GM18498 (cell line): ENCODE results near the gene NTRK2.

Experiments
- ATAC-seq: cut with Tn5 transposase; IDR thresholded peaks from one replicate; pipeline ENCODE4 v1.9.1; 2021; ENCODE audit warnings: mild to moderate bottlenecking, moderate library complexity; ENCODE audit not compliant: unreplicated experiment

The NTRK2 gene

DNA sequence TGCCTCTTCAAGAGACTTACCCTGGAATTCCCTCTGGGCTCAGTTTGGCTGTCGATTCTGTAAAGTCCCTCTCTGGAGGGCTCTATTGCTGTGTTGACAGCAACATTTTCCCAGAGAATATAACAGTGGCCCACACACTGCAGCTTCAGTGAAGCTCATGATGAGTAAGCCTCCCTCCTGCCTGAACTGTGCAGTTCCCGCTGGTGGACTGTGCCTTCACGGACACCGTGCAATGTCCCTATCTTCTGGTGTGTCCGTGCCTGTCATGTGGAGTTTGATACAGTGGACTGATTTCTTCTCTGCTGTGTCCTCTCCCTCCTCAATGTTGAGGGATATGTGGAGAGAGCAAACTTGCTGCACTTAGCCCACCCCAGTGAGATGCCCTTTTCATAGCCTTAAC is 109.0 kb downstream of the NTRK2 start:
- ATAC-seq, result no peak

DNA sequence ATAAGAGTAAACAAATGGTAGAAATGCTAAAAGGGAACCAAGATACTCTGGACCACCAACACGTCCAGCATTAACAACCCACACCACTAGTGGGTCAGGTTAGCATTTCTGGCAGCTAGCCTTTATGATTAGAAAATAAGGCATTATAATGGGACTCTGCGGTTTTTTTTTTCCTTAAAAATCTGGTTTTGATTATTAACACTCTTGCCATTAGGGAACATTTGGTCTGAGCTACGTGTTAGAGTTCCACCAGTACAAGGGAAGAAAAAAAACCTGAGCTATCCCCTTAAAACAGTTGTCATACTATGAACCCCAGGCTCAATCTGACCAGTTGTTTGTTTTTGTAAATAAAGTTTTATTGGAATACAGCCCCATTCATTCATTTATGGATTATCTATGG is 110.4 kb downstream of the NTRK2 start:
- ATAC-seq, result no peak

DNA sequence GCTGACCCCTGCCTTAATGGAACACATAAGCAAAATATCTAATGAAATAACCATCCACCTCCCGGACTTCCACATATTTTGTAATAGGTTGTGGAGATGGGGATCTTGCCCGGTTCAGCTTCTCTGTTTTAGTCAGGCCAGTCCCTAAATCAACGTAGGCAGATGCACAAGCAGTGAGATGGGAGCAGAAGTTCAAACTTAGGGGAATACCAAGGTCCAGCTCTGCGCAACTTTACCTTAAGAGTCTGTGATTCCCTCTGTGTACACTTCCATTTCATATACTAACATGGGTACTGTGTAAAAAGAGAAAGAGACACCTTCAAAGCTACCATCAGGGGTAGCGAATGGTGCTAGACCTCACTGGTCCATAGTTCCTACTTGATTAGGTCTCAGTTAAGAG is 110.9 kb downstream of the NTRK2 start:
- ATAC-seq, result peak; percentile 44

DNA sequence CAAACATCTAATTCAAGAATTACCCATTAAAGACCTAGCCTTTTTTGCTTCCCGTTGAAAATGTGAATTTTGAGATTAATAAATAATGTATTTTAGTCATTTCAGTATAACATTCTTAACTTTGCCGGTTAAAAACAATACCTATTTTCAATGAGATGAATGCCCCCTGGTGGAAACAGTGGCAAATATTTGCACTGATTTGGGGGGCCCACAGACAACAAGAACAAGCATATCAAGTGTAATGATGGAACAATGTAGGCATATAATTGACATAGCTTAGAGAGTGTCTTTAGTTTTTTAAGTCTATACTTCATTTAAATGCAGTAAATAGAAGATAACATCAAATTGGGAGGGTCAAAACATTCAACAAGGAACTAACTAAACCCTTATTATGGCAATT is 111.9 kb downstream of the NTRK2 start:
- ATAC-seq, result peak; percentile 52

DNA sequence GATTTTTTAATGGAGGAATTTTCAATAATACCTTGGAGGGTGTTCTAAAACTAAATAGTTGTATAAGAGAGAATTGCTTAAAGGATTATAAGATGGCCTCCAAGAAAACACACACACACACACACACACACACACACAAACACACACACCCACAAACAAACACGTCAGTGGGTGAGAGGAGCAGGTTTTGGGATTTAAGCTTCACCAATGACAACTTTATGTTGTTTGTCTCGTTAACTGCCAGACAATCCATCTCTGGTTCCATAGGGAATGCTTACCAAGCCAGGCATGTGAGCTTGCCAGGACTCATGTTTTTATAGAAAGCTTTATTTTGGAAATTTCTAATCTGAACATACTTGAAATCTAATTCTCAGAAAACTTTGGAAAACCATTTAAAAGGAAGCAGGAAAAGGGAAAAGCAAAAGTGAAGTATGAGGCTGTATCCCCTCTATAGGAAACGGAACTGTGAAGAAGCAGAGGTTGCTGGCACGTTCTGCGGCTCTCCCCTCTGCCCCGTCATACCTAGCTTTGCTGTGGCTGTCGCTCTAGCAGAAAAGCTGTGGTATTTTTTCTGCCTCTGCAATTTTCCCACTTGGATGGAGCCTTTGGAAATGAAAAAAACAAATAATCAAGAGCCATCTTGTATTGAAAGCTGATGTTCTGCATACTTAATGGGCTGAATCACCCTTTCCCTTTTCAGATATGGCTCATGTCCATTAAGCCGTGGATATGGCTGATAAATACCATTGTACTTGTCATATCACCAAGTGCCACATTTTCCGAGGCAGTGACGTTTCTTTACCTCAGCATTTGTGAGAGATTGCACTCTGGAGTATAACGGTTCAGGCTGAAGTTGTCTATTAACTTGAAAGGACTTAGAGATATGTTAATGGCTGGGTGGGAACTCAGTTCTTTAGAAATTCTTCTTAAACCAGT is 112.7 kb downstream of the NTRK2 start:
- no peak for ATAC-seq

DNA sequence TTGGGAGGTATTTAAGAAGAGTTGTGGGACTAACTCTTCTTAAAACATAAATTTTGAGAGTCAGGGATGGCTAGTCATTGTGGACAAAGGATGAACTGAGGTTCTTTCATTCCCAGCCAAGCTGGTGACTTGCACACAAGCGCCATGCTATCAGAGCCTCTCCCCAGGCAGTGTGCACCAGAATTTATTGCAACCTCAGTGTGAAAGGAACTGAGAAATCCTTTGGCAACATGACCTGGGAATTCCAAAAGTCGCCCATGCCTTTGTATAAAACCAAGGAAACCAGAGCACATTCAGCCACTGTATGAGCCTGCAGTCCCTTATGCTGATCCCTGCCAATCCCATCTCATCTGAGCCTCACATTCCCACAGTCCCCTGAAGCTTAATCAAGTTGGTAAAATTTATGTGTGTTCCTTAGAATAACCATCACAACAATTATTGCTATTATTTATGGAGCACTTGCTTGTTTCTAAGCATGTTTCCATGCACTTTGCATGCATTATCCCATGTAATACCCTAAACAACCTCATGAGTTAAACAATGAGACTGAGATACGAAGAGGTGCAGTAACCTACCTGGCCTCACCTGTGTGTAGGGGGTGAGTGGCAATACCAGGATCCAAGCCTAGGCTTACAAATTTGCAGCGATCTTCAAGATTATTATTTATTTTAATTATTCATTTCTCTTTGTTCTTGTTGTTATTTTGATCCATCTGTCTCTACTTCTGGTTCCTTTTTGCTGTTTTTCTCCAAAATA is 116.4 kb downstream of the NTRK2 start:
- no peak for ATAC-seq

DNA sequence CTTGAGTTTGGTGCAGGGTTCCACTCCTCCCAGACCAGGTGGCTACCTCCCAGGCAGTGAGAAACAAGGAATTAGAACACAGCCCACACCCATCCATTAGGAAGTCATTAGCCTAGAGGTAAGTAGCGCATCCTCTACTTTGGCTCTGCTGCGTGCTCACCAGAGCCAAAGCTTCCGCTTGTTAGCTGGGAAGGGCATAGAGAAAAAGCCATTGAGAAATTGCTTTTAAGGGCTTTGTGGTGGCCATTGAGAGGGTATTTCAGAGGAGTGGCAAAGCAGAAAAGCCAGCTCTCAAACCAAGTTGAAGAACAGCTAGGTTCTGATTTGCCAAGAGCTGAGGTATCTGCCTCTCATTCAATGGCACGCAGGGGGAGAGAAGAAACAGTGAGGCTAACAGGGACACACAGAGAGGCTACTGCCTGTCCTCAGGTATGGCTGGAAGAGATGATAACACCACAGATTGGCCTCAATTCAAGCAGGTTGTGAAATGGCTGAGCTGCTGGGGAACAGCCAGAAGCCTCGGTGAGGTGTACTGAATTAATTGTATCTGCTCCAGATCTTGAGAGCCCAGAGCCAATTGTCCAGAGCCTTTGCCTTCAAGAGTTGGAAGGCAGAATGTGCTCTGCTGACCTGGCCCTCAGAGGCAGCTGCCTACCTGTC is 119.4 kb downstream of the NTRK2 start:
- no peak for ATAC-seq

DNA sequence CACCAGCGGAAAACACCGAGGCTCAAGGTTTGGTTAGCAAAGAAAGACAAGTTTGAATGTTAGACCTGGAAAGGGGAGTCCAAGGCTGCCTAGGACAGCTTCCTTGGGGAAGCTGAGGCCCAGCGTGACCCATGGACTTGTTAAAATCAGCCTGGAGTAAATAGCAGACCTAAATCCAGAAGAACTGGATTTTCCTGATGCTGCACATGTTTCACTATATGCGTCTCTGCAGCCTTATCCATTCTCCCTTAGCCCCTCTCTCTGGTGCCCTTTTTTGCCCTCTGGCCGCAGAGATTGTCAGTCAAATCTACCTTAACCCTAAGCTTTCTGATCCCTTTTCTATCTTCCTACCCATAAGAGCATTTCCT is 119.9 kb downstream of the NTRK2 start:
- no peak for ATAC-seq

DNA sequence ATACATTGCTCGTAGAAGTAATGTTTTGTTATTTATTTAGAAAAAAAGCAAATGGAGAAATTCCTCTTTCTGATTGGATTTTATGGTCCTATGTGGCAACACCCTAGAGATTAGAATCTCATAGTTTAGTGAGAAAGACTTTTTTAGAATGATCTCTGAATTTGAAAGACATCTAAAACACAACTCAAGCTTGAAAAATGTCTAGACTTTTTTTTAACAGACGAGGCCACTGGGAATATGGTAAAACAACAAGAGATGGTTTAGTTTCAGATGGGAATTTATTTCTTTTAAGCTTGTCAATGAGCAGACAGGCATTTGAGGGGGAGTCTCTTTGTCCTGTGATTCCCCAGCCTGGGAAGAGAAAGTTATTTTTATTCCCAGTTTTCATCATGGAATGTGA is 122.1 kb downstream of the NTRK2 start:
- ATAC-seq, result no peak

DNA sequence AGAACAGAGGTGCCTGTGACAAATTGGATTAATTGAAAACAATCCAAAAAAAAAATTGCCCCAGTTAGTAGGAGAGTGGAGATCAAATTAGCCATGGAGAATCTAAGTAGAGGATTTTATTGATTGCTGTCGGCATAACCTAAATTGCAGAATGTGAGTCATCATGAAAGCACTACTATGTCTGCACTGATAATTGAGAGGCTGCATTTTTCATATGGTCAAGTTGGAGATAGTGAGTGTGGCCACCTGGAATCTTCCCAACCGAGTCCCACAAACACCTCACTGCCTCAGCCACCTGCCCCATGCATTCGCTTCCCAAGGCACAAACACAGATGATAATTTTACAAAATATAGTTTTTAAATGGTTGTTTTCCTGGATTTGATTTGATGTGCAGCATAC is 123.7 kb downstream of the NTRK2 start:
- ATAC-seq, result no peak

DNA sequence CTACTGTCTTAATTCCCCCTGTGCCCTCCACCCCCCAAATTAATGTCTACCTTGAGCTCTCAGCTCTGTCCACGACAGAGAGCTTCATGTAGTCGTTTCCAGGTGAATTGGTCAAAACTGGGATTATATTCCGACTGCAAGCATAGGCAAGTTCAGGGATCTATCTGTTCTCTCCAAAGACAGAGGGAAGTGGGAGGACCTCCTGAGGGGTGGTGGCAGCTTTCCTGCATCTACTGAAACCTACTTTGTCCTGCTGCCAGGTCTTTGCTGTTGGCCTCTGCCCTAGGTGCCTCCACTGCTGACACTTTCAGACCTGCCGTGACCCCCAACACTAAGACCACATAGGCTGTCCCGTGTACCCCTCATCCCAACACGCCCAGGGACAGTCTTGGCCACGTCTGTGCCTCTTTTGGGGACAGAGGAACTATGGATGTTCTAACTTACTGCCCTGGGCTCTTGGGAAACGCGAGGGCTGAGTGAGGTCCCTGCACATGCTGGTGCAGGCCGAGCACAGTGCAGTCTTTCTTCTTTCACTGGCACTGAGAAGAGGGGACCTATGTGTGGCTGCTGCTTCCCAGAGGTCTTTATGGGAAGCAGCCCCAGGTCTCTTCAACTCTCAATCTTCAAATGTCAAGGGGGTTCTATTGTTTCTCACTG is 125.6 kb downstream of the NTRK2 start:
- ATAC-seq, result no peak

DNA sequence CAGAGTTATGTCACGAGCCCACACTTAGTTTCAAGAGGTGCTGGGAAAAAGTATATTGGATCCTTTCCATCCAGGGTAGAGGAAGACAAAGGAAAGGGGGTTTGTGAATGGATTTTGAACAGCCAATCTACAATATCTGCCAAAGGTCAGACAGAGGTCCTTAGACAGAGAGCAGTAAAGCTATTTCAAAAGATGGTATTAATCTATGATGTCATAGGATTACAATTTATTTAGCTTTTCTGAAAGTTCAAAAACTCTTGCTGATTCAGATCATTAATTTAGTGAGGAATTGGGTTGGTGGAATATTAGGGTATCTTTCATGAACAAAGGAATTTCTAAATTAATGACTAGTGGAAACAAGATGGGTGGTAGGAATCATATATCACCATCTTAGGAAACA is 126.9 kb downstream of the NTRK2 start:
- ATAC-seq, result no peak

DNA sequence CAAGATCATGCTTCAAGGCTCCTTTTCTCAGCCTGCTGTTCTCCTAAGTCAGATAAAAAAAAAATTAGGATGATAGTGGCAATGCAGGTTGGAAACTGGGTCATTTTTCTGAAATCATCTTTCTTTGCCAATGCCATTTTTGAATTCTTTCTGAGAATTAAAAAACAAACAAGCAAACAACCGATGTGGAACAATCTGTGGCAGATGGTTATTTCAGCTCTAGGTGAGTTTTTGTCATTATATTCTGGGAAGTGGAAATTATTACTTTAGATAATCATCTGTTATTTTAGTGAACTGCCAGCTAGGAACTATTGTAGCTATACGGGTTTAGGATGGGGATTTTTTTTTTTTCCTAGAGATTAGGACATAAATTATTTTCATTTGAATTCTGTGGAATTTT is 129.7 kb downstream of the NTRK2 start:
- ATAC-seq, result no peak

DNA sequence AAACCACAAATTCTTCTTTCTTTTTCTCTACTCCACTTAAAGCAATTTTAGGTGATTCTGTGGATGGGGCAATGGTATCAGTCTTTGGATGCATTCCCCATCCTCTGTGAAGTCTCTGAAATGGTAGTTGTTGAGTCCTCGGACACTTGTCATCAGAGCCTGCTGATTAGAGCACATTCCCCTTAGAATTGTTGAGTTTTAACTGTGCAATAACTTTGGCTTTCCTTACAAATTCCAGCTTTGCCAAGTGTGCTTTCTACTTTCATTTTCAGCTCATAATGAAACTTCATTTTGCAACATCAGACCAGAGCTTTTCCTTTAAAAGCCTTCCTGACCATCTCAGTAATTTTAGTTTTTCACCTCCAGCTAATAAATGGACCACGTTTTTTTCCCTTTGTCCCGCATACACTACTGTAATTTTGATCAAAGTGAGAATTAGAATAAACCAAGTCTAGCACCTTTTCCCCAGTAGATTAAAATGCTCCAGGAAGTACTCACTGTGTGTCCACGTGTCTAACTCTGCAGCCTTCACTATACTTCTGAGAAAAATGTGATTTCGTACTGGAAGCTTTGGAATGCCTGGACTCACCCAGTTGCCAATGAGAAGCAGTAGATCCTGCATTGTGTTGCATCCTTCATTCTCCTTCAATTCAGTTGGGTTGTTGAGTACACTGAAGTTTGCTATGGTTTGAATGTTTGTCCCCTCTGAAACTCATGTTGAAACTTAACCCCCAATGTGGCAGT is 135.6 kb downstream of the NTRK2 start:
- no peak for ATAC-seq

DNA sequence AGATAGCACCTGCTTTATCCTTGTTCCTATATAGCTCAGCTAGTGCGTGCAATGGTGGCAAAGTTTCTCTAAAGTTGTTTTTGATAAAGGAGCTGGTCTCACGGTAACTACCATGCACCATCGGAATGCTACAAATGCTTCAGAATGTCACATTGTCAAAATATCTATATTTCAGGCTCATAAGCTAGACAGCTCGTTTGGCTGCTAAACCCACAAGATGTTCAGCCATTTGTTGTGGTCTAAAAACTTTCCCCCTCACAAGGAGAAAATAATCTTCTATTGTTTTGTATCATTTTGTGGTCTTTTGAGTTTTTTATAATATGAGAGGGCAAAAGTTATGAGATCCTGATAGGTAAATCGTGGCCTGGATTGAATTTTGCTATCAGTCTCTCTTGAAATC is 137.9 kb downstream of the NTRK2 start:
- no peak for ATAC-seq

DNA sequence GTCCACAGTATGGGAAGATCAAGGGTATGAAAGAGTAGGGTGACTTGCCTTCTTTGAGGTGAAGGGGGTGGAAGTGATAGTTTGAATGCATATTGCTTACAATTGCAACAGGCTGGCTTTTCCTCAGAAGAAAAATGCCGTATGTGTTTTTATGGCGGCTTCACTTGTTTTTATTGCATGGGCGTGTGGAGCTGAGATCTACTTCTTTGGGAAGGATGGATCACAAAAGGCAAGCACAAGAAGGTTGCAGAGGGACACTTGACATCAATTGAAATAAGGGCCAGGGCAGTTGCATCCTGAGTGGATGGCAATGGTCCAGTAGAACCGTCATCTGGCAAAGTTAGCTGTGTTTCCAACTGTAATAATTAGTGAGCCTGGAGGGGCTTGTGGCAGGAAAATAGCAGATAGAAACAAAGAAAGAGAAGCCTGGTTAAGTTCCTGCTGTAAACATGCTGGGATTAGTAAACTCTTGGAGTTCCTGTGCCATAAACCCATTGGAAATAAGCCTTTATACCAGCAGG is 138.4 kb downstream of the NTRK2 start:
- no peak for ATAC-seq

DNA sequence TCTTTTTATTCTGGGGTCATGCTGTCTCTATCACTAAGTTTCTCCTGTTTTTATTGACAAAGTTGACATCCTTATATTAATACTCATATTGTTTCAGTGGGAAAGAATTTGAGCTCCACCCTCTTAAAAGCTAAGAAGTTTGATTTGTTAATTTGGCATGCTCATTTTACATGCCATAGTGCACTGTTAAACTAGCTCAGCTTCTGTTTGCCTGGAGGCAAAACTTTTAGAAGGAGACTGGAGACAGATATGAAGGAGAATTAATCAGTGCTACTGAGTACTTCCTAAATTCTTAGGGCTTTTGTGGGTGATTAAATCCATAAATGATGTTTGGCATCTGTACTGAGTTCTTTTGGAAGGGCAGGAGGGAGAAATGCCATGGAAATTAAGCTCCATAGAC is 138.9 kb downstream of the NTRK2 start:
- ATAC-seq, result no peak

DNA sequence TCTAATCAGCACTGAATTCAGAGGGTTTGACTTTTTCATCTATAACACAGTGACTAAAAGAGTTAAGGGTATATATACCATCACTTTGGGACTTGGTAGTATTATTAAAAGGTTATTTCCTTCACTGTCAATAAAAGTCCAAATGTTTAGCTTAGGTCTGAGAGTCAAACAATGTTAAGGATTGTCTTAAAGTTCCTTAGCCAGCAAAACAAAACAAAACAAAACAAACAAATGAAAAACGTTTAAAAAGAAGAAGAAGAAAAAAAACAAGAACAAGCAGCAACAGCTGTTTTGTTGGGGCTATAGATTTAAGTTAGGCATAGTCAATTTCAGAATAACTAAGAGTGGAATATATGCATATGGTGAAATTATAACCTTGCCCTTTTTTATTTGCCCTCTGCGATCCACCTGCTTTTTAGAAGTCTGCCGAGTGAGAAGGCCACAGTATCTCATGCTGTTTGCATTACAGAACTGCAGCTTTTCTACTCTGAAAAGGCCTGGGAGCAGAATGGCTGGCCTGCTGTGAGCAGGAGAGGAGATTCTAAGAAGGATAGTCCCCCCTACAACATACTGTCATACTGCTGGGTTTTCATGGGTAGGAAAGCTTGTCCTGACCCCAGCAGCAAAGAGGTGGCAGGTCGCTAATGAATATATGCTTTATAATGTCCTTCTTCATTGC is 141.7 kb downstream of the NTRK2 start:
- ATAC-seq, result no peak

DNA sequence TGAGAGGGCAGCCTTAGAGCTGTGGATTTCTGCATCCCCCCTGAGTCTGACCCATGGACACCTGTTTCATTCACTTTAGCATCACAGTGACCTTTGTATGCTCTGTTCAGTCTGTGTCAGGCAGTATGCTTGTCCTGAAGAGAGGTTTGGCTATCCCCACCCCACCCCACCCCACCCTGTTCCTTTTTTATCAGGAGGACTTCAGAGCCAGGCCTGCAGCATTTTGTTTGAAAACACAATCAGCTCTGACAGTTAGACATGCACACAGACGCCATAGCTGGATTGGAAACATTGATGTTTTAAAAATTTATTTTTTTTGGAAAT is 142.2 kb downstream of the NTRK2 start:
- no peak for ATAC-seq

DNA sequence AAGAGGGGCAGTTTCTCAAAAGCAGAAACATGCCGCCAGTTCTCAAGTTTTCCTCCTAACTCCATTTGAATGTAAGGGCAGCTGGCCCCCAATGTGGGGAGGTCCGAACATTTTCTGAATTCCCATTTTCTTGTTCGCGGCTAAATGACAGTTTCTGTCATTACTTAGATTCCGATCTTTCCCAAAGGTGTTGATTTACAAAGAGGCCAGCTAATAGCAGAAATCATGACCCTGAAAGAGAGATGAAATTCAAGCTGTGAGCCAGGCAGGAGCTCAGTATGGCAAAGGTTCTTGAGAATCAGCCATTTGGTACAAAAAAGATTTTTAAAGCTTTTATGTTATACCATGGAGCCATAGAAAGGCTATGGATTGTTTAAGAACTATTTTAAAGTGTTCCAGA is 142.8 kb downstream of the NTRK2 start:
- no peak for ATAC-seq
